ENCODE measurements around the gene CMTM7. TPM values are rescaled to one million over a fixed set of nuclear protein-coding genes. Genes with fewer than 3 reads are reported as not detected.
"Not testable (repeated sequence)": the region's sequence is repeated elsewhere in the genome, so short reads cannot be mapped to it uniquely, and the experiment has no call there.

The CMTM7 gene
- total RNA-seq, 1 donor from 2014 or later: 3.6 TPM

DNA sequence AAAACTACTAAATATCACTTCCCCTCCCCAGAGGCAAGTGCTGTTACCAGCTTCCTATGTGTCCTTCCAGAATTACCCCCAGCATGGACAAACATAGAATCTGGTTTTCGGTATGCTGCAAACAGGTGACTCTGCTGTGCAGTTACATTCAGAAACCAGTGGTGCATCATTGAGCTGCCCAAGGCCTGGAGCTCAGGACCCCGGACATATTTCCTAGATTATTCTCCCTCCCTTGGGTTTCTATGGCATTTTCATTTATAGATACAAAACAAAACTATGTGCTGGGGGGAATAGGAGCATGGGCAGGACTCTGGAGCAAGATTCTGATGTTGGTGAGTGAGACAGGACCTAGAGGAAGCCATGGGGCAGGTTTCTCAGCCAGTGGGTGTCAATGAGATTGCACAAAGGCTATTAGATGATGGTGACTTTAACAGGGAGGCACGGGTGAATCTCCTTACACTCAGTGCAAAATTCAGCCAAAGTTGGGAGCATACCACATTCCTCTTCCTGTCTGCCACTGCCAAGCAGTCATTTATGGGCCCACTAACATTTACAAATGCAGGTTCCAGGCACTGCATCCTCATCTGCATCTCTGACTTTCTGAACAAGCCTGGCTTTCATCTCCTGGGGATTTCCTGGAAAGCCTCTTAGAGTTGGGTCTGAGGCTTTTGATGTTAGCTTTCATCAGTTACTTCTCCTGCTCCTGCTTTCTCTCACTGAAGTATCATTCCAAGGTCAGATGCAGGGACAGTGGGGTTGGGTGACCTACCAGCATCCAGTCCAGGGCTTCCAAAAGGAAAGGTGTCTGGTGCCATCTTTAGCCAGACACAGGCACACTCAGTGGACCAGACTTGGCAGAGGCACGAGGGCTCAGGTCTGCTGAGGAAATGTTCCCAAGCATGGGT lies 44.5 kb downstream of the CMTM7 start:
- no peak for DNase-seq (ENCODE audit: low spot score)
- no peak for ATAC-seq

DNA sequence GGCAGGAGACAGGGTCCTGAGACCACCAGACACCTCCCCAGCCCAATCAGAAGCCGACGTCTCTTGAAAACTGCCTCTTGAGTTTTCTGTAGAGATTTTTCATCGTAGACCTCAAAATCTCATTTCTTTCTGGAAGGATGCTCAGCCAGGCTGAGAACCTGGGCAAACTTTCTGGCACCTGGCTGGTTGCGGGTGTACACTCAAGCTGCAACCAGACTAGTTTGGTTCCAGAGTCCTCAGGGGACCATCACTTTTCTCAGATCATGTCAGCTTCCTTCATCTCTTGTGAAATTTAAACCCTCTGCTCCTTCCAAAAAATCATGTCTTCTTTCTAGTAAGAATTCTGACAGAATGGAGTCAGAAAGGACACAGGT lies 45.1 kb downstream of the CMTM7 start:
- no peak for ATAC-seq
- no peak for DNase-seq (ENCODE audit: low spot score)

DNA sequence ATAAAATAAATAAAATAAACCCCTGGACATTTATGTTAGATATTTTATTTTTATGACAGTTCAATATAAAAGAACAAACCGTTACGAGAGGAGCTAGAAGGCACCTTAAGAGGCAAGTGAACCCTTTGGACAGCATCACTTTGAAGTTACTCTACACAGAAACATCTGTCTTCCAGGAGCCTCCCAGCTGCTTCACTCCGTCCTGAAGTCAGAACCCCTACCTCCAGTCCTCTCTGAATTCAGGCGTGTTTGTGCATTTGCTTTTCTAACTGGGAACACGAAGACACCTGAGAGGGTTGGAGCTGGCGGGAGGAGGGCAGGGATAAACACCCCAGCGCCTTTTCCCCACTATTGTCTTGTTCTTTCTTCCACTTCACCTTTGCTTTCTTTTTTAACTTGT lies 46.2 kb downstream of the CMTM7 start:
- DNase-seq (ENCODE audit: low spot score) (no peak), ATAC-seq (no peak)

DNA sequence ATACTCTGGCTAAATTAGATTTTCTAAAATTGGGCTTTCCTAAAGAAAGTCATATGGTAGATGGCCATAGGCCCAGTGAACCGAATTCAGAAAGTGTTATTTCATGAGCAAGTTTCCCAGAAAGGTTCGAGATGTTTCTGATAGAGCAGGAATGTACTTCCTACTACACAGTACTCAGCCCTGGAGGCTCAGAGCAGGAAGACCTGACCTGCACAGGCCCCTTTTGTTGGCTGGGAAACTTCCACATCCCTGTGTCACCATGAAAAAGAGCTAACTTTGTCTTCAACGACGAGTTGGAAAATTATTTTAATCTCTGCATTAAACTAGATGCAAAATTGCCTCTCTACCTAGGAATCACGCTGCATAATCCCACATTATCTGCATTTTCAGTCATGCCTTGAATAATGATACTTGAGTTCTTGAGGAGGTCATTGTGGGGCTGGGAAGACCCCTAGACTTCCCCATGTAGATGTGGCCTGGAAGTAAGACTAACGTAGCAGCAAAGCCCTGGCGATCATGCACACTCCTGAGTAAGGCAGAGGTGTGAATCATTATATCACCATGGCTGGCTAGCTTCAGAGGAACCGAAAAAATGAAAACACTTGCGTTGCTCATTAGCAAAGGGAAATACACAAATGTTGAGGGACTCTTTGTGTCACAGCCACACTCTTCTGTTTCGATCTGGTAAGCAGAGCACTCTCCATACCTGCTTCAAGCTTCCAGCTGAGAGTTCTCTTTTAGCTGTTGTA lies 47.1 kb downstream of the CMTM7 start:
- ATAC-seq (no peak), DNase-seq (ENCODE audit: low spot score) (peak; percentile 23)

DNA sequence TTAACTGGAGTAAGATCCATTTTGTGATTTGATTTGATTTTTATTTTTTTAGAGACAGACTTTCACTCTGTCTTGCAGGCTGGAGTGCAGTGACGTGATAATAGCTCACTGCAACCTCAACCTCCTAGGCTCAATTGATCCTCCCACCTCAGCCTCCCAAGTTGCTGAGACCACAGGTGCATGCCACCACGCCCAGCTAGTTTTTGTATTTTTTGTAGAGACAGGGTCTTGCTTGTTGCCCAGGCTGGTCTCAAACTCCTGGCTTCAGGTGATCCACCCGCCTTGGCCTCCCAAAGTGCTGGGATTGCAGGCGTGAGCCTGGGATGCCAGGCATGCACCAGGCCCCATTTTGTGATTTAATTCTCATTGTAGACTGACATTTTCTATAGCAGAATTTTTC lies 47.8 kb downstream of the CMTM7 start:
- DNase-seq (ENCODE audit: low spot score): peak; percentile 21
- ATAC-seq: not testable (repeated sequence)

DNA sequence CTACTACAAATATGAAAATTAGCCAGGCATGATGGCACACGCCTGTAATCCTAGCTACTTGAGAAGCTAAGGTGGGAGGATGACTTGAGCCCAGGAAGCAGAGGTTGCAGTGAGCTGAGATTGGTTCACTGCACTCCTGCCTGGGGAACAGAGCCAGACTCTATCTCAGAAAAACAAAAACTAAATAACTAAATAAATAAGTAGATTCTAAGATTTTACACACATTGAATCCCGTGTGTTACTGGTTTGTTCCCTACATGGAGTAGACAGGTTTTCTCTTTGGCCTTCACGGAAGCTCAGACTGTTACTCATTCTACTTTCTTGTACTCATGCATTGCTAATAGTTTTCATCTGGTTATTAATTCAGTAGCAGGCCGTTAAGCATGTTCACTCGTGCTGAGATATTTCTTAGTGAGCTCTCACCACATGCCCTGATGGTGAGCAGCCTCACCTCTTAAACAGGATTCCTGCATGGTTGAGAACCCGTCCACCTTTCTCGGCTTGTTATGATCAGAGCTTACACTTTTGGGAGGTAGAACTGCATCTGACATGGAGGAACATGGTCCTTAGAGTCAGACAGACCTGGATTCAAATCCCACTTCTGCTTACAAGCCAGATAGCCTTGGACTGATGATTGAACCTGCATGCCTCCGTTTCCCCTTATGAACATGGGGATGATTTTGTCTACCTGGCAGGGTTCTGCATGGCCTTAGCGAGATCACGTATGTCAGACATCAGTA lies 49.1 kb downstream of the CMTM7 start:
- DNase-seq (ENCODE audit: low spot score): peak; percentile 7
- no peak for ATAC-seq

DNA sequence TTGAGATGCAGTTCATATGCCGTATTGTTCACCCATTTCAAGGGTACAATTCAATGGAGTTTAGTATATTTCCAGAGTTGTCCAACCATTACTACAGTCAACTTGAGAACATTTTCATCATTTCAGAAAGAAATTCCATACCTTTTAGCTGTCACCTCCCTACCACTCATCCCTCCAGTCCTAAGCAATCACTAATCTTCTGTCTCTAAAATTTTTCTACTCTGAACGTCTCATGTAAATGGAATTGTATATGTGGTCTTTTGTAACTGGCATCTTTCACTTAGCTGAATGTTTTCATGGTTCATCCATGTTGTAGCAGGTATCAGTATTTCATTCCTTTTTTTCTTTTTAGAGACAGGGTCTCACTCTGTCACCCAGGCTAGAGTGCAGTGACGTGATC lies 51.1 kb downstream of the CMTM7 start:
- DNase-seq (ENCODE audit: low spot score): no peak
- ATAC-seq: no peak

DNA sequence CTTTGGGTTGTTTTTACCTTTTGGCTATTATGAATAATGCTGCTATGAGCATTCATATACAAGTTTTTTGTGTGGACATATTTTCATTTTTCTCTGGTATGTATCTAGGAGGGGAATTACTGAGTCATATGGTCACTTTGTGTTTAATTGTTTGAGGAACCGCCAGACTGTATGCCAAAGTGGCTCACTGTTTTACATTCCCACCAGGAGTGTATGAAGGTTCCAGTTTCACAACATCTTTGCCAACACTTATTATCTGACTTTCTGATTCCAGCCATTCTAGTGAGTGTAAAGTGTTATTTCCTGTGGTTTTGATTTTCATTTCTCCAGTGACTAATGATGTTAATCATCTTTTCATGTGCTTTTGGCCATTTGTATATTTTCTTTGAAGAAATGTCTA lies 51.8 kb downstream of the CMTM7 start:
- DNase-seq (ENCODE audit: low spot score): no peak
- ATAC-seq: no peak

DNA sequence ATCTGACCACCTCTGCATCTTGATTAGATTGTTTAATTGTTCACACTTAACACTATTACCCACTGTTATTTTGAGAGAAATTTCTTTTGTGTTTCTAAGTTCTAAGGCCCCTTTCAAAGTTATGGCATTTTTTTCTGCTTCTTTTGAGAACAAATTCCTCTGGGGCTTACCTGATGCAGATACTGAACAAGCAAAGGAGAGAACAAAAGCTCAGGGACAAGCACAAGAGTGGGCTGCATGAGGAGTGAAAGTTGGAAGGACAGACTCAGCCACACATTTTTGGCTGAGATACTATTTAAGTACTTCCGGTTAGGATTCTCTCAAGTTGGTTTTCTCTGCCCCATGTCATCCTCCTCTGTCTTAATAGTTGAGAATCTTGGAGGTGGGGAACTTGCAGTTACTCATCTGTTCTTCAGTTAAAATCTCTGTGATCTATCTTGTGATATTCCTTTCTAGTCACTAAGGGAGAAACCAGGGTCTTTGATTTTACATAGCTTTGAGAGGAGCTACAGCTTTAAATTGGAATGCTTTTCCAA lies 56.3 kb downstream of the CMTM7 start:
- no peak for DNase-seq (ENCODE audit: low spot score)
- no peak for ATAC-seq

DNA sequence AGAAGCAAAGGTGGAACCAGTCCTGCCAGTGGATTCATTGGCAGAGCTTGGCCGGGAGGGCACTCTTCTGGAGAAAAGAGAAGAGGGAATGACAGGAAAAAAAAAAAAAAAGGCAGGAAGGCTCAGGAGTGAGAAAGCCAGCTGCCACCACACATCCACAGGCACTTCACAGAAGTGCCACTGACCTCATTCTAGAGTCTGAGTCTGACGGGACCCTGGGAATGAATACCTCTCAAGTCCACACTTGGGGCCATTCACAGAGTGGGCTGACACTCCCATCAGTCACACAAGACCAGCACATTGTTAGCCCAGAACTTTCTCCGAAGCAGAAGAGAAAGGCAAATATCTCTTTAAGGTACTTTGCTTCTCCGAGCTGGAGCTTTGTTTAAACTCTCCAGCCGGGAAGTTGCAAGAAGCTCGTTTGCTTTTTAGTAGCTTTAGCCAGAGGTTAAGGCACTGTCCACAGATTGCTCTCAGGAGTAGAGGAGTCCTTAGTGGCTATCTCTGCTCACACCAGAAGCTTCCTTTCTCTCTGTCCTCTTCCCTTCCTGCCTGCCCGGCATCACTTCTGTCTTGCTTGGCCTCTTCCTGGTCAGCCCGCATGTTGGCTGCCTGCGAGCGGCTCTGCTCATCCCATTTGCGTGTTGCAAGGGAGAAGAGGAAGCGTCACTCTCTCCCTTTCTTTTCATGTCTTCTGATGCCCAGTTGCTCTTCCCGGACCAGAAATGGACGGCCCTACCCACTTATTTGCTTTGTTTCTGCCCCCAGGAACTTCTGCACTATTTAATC lies 57.2 kb downstream of the CMTM7 start:
- peak; percentile 29 for ATAC-seq
- no peak for DNase-seq (ENCODE audit: low spot score)

DNA sequence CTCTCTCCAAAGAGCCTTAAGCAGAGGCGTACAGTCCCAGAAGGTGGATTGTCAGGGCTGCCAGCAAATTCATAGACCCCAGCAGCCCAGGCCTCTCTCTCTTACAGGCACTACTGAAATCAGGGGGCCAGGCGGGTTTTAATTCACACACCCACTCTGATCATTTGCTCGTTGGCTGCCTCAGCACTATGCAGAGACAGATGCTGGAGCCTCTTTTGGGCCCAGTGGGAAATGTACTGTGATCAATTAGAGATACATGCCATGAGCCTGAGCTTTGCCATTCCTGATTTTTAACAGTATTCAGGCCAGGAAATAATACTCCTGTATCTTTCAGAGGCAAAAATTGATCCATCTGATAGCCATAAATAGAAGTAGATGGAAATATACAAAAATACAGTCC lies 58.0 kb downstream of the CMTM7 start:
- no peak for DNase-seq (ENCODE audit: low spot score)
- ATAC-seq: no peak

DNA sequence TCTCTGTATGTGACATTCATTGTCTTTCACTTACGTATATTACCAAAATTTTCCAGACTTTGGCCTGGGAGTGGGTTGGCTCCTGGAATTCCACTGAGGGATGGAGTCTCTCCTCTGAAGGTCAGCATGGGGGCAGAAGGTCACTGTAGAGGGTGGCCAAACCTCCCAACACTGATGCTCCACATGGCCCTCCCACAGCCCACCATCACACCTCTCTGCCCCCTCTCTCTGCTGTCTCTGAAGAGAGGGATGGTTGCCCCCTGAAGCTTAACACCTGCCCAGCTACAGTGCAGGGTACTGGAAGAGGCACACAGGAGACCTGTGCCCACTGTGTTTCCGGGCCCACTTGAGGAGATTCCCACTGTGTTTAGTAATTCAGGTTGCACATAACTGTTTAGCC lies 58.8 kb downstream of the CMTM7 start:
- ATAC-seq (no peak), DNase-seq (ENCODE audit: low spot score) (peak; percentile 6)

DNA sequence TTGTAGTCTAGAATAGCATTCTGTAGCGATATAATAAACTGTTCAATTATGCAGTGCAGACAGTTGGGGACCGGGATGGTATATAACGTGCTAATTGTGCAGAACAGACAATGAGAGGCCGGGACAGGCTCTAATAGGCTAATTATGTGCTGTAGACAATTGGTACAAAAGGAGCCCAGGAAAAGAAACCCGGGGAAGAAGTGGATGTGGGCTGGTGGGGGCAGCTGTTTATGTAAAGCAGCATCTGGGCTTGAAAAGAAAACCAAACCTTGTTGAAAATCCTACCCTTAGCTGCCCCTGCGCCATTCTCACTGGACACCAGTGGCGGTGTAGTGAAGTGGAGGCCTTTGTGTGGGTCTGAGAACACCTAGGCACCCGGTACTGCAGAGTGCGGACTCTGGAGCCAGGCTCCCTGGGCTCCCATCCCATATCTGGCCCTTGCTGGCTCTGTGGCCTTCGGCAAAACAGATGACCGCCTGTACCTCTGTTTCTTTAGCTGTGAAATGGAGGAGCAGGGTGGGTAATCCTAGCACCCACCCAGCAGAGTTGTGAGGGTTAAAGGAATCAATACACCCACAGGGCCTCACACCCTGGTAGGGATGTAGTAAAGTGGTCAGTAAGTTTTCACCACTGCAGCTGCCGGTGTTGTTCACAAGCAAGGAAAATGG lies 59.5 kb downstream of the CMTM7 start:
- ATAC-seq (no peak), DNase-seq (ENCODE audit: low spot score) (peak; percentile 40)

DNA sequence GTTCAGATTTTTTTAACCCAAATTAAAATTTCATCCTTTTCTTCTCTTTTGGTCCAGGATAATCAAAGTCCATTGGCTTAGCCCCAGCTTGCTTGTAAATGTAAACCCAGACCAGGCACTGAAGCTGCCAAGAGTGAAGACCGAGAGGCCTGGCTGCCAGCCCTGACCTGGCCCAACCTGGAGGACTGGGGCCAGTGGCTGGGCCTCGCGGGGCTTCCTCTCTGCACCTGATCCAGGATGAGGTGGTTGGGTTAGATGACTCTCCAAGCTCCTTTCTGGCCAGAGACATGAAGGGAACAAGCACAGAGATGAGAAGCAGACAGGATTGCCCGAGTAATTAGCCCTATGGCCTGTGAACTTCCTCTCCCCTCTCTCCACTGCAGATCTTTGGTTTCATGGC lies 60.4 kb downstream of the CMTM7 start:
- DNase-seq (ENCODE audit: low spot score) (peak; percentile 81), ATAC-seq (peak; percentile 91)

DNA sequence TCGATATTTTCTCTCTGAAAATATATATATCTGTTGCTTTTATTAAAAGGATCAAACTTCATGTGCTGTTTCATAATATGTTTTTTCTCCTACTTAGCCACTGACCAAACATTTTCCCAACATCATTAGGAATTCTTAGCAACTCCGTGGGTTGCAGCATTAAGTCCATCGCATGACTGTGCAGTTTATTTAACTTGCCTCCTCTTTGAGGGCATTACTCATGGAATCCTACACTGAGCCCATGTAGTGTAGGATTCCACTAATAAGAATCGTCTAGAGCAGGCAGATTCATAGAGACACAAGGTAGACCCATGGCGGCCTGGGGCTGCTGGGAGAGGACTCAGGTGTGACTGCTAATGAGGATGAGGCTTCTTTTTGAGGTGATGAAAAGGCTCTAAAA lies 61.7 kb downstream of the CMTM7 start:
- ATAC-seq (no peak), DNase-seq (ENCODE audit: low spot score) (no peak)

DNA sequence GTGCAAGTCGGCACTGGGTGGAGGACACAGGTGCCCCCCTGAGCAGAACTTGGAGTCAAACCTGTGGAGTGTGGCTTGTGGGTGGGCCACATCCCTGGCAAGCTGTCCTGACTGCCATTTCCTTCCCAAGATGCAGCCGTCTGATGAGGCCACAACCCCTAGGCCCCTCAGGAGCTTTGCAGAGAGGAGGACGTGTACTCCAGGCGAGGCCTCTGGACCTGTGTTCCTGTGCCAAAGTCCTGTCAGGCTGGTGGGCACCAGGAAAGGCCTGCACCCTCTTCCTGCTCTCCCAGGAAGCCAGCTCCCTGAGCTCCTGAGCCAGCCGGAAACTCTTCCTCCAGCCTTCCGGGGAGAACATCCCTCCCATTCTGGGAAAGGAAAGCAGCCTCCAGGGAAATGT lies 62.5 kb downstream of the CMTM7 start:
- DNase-seq (ENCODE audit: low spot score): peak; percentile 38
- no peak for ATAC-seq

DNA sequence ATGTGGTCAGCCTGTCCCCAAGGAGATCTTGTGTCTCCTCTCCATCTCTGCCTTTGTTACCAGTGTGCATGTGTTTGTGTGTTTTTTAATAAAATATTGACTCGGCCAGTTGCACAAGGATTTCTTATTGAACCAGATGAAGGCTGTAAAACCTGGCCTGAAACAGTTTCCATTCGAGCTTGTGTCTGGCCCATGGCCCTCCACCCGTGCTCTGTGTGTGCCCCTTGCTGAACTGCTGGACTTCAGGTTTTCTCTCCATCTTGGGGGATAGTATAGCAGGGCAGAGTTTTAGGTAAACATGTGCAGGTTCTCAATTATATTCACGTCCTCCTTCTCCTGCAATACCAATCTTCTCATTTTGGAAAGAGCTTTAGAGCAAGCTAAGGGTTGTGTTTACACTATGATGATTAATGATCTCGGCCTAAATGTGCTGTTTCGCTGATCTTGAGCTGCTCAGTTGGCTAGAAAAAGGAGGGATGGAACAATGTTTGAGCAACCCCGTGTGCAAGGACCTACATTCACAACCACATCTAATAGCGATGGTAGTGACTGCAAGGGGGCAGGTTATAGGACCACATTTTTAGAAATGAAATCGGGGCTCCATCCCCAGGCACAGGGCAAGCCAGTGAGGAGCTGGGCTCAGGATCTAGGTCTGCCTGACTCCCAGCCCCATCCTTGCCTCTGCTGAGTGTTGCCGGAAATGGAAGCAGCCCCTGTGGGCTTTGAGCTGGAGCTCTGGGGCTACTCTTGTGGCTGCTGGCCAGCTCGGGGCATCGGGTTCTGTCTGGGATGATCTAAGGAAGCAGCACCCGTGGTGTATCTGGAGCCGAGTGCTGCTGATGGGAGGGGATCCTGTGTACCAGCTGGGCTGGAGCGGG lies 63.3 kb downstream of the CMTM7 start:
- ATAC-seq: peak; percentile 65

DNA sequence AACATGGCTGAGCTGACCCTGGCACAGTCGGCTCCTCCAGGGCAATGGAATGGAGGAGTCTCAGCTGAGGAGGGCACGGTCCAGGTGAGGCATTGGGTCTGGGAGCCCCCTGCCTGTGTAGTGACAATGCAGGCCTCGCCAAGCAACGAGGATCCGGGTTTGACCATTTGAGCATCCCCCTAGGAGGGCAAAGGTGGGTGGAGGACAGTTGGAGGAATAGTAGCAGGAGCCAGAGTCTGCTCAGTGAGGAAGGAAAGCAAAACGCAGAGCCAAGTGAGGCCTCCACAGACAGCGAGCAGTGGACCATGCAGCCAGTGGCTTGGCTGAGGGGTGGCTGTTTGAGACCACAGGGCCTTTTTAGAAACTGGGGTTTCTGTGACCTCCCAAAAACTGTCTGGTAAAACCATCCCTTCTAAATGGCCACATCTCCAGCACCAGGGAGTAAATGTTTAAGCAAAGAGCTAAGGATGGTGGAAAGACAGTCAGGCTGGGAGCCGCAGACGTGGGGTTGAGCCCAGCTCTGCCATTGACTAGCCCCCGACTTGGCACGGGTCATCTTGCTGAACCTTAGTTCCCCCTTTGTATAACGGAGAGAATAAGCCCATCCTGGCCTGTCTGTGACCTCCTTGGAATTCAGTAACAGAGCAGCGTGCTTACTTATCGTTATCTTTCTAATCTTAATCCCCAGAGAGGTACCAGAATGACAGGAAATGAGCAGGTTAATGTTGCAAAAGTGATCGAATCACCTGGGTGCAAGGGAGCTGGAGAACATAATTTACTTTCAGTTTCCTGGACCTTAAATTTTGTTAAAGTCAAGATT lies 64.2 kb downstream of the CMTM7 start:
- ATAC-seq: no peak
- DNase-seq (ENCODE audit: low spot score): peak; percentile 15

More for the DNA sequence above, 63.3 kb downstream of the CMTM7 start:
- peak; percentile 46 for DNase-seq (ENCODE audit: low spot score)

Data from left lobe of liver (tissue), 2 donors.